Measurements from ENCODE around the gene OR10H4.

DNA sequence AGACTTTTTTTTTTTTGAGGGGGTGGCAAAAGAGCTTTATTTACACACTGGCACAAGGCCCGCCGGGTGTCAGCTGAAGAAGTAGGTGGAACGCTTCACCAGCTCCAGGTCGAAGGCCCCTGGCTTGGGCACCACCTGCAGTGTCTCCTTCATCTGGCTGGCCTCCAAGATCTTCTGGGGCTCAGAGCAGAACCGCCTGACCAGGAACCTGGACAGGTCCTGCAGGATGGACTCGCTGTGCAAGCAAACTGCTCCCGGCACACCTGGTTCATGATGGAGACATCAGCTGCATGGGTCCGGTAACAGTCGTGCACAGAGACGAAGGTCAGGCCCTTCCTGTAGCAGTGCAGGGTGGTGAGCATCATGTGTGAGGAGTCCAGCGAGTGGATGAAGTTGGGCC is 46.6 kb upstream of the OR10H4 start:
- no peak for TF ChIP-seq POLR2A (IDR thresholded peaks at IDR 0.05)
- TF ChIP-seq, protein P1, sequence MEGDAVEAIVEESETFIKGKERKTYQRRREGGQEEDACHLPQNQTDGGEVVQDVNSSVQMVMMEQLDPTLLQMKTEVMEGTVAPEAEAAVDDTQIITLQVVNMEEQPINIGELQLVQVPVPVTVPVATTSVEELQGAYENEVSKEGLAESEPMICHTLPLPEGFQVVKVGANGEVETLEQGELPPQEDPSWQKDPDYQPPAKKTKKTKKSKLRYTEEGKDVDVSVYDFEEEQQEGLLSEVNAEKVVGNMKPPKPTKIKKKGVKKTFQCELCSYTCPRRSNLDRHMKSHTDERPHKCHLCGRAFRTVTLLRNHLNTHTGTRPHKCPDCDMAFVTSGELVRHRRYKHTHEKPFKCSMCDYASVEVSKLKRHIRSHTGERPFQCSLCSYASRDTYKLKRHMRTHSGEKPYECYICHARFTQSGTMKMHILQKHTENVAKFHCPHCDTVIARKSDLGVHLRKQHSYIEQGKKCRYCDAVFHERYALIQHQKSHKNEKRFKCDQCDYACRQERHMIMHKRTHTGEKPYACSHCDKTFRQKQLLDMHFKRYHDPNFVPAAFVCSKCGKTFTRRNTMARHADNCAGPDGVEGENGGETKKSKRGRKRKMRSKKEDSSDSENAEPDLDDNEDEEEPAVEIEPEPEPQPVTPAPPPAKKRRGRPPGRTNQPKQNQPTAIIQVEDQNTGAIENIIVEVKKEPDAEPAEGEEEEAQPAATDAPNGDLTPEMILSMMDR (IDR thresholded peaks at IDR 0.05) = no peak
